GM23248 (cell line): ENCODE results near the gene CISH.

Experiments
- EZH2 ChIP-seq: fragments of 200-600 bp; sonication (generic); IDR thresholded peaks from 2 replicates; pipeline ENCODE4 v1.6.1; 2018; ENCODE audit warnings: antibody characterized with exemption, mild to moderate bottlenecking; ENCODE audit not compliant: insufficient read depth, poor library complexity, severe bottlenecking
- EZH2phosphoT487 ChIP-seq: fragments of 200-600 bp; sonication (generic); IDR thresholded peaks from 2 replicates; pipeline ENCODE4 v1.6.1; 2018; ENCODE audit warnings: antibody characterized with exemption, moderate library complexity, mild to moderate bottlenecking, low read depth; ENCODE audit not compliant: insufficient read depth

DNA sequence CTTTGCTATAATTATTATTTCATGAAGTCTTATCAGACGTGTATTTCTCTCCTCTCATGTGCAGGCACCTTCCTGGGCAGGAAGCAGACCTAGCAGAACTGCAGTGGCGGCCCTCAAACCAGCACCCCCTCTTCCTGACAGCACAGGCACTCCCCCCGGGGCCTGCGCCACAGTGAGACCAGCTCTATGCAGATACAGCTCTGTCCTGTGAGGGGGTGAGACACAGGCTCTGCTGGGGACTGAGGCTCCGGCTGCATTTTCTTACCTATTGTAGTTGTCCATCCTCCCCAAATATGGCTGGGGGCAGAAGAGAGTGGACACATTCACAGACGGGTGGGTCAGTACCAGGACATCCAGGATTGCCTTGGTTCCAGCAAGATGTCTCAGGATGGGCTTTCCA is 5.0 kb downstream of the CISH start:
- TF ChIP-seq EZH2 (no peak), EZH2phosphoT487 (no peak)
